GM12892 (cell line): ENCODE data around the gene POLR1H.

Experiments
- POLR2A ChIP-seq: IDR thresholded peaks from 2 replicates; pipeline ENCODE4 v1.6.1; 2011; ENCODE audit warnings: low read depth, low read length, control low read depth
- POLR2AphosphoS5 ChIP-seq: IDR thresholded peaks from 2 replicates; pipeline ENCODE4 v1.6.1; 2011; ENCODE audit warnings: low read depth, low read length, control low read depth

DNA sequence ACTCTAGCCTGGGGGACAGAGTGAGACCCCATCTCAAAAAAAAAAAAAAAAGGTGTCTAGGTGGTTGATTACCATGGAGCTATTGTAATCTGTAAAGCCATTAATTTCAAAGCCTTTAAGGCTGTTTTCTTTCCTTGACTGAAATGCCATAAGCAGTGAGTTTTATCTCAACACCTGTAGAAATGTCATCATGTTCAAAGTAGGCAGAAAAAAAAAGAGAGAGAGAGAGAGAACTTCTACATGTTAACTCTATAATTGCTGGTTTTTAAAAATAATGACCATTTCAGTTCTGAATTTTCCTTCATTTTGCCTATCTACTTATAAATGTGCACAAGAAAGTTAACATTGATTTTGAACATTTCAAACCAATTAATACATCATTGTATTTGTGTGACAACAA, 29.7 kb upstream of the POLR1H start:
- TF ChIP-seq POLR2A (no peak), POLR2AphosphoS5 (no peak)
